HepG2 (cell line): Measurements from ENCODE around the gene CRLF1. TPM values are rescaled to one million over a fixed set of nuclear protein-coding genes. Genes with fewer than 3 reads are reported as not detected.

Experiments used
- ATAC-seq: fragments of 200-7000 bp; cut with Tn5 transposase; 3 replicates; pipeline ENCODE4 v1.9.1; 2020; ENCODE audit warnings: mild to moderate bottlenecking, moderate library complexity
- BruUV-seq: library from RNA; stranded (reverse); fragments of 400-500 nt; replicated peaks from 2 replicates; lab custom pipeline; 2021; lab: Mats Ljungman, UMichigan
- CTCF ChIA-PET: fragments of 300-600 bp; formaldehyde crosslinking; extraction: SDS; loops from one replicate; lab custom pipeline; 2021; ENCODE audit warnings: low total read pairs, inconsistent platforms, low intra/inter-chr PET ratio; lab: Yijun Ruan, JAX
- POLR2A ChIA-PET: fragments of 350-600 bp; sonication (Branson Sonifier 250); formaldehyde crosslinking; loops from one replicate; lab custom pipeline; 2020; ENCODE audit warnings: antibody characterized with exemption, inconsistent platforms; lab: Yijun Ruan, JAX
- DNase-seq: peaks from one replicate; pipeline ENCODE4 v3.0.0-alpha.2; 2015; ENCODE audit warnings: low spot score
- FAIRE-seq: peaks from 3 replicates; lab custom pipeline; 2011; peaks lifted over from hg19 to GRCh38; lab: Jason Lieb, UNC
- H2AFZ ChIP-seq: one replicate; pipeline ENCODE4 v1.6.1; 2011; ENCODE audit warnings: low read length, inconsistent platforms
- H3K27ac ChIP-seq: fragments of 300-600 bp; 3 replicates; pipeline ENCODE4 v1.8.0; 2011; ENCODE audit warnings: mixed run types, mild to moderate bottlenecking, mixed read lengths, low read length, inconsistent platforms; ENCODE audit not compliant: insufficient read depth; ENCODE audit errors: extremely low read length
- H3K27me3 ChIP-seq, 2 experiments: fragments of 200-600 bp in 1 of 2; 2 replicates in 1 of 2; 3 replicates in 1 of 2; pipeline versions ENCODE4 v1.6.0 to v1.8.0; 2011; ENCODE audit warnings: low read length in 2 of 2, mild to moderate bottlenecking in 2 of 2, moderate library complexity in 2 of 2, inconsistent platforms in 1 of 2; ENCODE audit not compliant: insufficient read depth in 2 of 2, control insufficient read depth in 1 of 2
- H3K36me3 ChIP-seq, 2 experiments: fragments of 200-600 bp in 1 of 2; replicated peaks in 1 of 2; 2 replicates in 1 of 2; 3 replicates in 1 of 2; pipeline versions ENCODE4 v1.5.1 to v1.8.0; 2011; ENCODE audit warnings: low read length in 2 of 2, inconsistent platforms in 1 of 2; ENCODE audit not compliant: insufficient read depth in 2 of 2, control insufficient read depth in 1 of 2
- H3K4me1 ChIP-seq: 2 replicates; pipeline ENCODE4 v1.5.1; 2012; ENCODE audit warnings: low read length, inconsistent platforms; ENCODE audit not compliant: insufficient read depth
- H3K4me2 ChIP-seq: 2 replicates; pipeline ENCODE4 v1.6.0; 2011; ENCODE audit warnings: low read depth, low read length, inconsistent platforms
- H3K4me3 ChIP-seq, 3 experiments: fragments of 200-600 bp in 1 of 3; sonication (generic), shearing (Covaris generic) in 1 of 3; replicated peaks in 1 of 3; 2 replicates each; pipeline ENCODE4 v1.5.1; 2011 to 2016; ENCODE audit warnings: low read length in 3 of 3, inconsistent platforms in 2 of 3, low read depth in 2 of 3, mild to moderate bottlenecking in 2 of 3, control low read depth in 1 of 3, mixed read lengths in 1 of 3; ENCODE audit not compliant: insufficient read depth in 1 of 3
- H3K79me2 ChIP-seq: one replicate; pipeline ENCODE4 v1.6.1; 2011; ENCODE audit warnings: low read length, inconsistent platforms; ENCODE audit not compliant: insufficient read depth
- H3K9ac ChIP-seq: 2 replicates; pipeline ENCODE4 v1.6.0; 2011; ENCODE audit warnings: mild to moderate bottlenecking, low read depth, low read length, inconsistent platforms; ENCODE audit not compliant: insufficient read depth
- H3K9me3 ChIP-seq: 2 replicates; pipeline ENCODE4 v1.5.1; 2012; ENCODE audit warnings: mild to moderate bottlenecking, low read length
- H4K20me1 ChIP-seq: 2 replicates; pipeline ENCODE4 v1.6.0; 2011; ENCODE audit warnings: inconsistent platforms, mild to moderate bottlenecking, low read length, moderate library complexity; ENCODE audit not compliant: insufficient read depth
- CHD4 ChIP-seq: fragments of 200-600 bp; sonication (generic); IDR thresholded peaks from 2 replicates; pipeline ENCODE4 v1.7.0; 2017; ENCODE audit warnings: mild to moderate bottlenecking, low read length, borderline replicate concordance
- HOXA9 ChIP-seq: sonication (generic); formaldehyde crosslinking; IDR thresholded peaks from 2 replicates; pipeline ENCODE4 v1.8.1; 2022; ENCODE audit warnings: missing genetic modification reagents, mild to moderate bottlenecking, moderate library complexity, borderline replicate concordance
- KDM1A ChIP-seq: IDR thresholded peaks from 2 replicates; pipeline ENCODE4 v1.6.1; 2016; ENCODE audit warnings: missing compliant biosample characterization
- MBNL3 ChIP-seq: fragments of 250-450 bp; sonication (Bioruptor Pico); conservative IDR thresholded peaks from 2 replicates; pipeline ENCODE4 v1.8.0; 2022; ENCODE audit warnings: mild to moderate bottlenecking, inconsistent platforms
- MIXL1 ChIP-seq: IDR thresholded peaks from 2 replicates; pipeline ENCODE4 v1.6.1; 2016
- RCOR2 ChIP-seq: IDR thresholded peaks from 2 replicates; pipeline ENCODE4 v1.6.1; 2016; ENCODE audit warnings: missing biosample characterization, missing genetic modification reagents
- ZMYM3 ChIP-seq: sonication (generic); formaldehyde crosslinking; IDR thresholded peaks from 2 replicates; pipeline ENCODE4 v1.5.1; 2020; ENCODE audit warnings: mild to moderate bottlenecking, missing genetic modification reagents
- ZNF768 ChIP-seq: sonication (generic); formaldehyde crosslinking; IDR thresholded peaks from 2 replicates; pipeline ENCODE4 v1.4.0; 2020; ENCODE audit warnings: missing genetic modification reagents
- WGBS: methylation state at CpG from one replicate; pipeline ENCODE4 v1.1.6; 2017; ENCODE audit warnings: low lambda C conversion rate; 5-methylcytosine and 5-hydroxymethylcytosine counted together
- in situ Hi-C: cut with HindIII; loops from 2 replicates; pipeline ENCODE4 v1.10.0; 2017; ENCODE audit warnings: low pct_unique_long_range_greater_than_20kb; ENCODE audit not compliant: extremely low pct_ligation_motif_present
- intact Hi-C: fragments of 100-400 bp; cut with micrococcal nuclease; formaldehyde crosslinking; loops from one replicate; pipeline ENCODE4 v1.10.0; 2022; ENCODE audit not compliant: unreplicated experiment
- polyA plus RNA-seq, 8 experiments: library from polyadenylated mRNA; depleted of rRNA in 3 of 8; stranded (reverse) in 7 of 8; unstranded in 1 of 8; fragments of >200 nt; fragmentation: Illumina TruSeq in 4 of 8; extraction: Trizol in 4 of 8; gene quantifications; 2 replicates each; pipeline versions ENCODE4 v1.2.1 to v1.2.3, GENCODE V29; 2011 to 2016; ENCODE audit warnings: low read depth in 4 of 8, missing spikeins in 1 of 8, mixed read lengths in 1 of 8; ENCODE audit not compliant: insufficient read depth in 1 of 8
- total RNA-seq, 5 experiments: library from RNA; depleted of rRNA; stranded (reverse); fragments of >200 nt; fragmentation: Illumina TruSeq; extraction: Trizol; gene quantifications; 2 replicates each; pipeline ENCODE4 v1.2.3, GENCODE V29; 2016; ENCODE audit warnings: low read depth in 1 of 5
- TF ChIP-seq, protein P1 (sequence below): sonication (generic); formaldehyde crosslinking; IDR thresholded peaks from 2 replicates; pipeline ENCODE4 v1.5.0; 2020; ENCODE audit warnings: mild to moderate bottlenecking, missing genetic modification reagents

CRLF1 gene
- total and polyA plus RNA-seq, 2 of the 13 experiments (the other 11 are each of a cell fraction or from before 2014, with no cell fraction given), result 217 to 296 TPM

DNA sequence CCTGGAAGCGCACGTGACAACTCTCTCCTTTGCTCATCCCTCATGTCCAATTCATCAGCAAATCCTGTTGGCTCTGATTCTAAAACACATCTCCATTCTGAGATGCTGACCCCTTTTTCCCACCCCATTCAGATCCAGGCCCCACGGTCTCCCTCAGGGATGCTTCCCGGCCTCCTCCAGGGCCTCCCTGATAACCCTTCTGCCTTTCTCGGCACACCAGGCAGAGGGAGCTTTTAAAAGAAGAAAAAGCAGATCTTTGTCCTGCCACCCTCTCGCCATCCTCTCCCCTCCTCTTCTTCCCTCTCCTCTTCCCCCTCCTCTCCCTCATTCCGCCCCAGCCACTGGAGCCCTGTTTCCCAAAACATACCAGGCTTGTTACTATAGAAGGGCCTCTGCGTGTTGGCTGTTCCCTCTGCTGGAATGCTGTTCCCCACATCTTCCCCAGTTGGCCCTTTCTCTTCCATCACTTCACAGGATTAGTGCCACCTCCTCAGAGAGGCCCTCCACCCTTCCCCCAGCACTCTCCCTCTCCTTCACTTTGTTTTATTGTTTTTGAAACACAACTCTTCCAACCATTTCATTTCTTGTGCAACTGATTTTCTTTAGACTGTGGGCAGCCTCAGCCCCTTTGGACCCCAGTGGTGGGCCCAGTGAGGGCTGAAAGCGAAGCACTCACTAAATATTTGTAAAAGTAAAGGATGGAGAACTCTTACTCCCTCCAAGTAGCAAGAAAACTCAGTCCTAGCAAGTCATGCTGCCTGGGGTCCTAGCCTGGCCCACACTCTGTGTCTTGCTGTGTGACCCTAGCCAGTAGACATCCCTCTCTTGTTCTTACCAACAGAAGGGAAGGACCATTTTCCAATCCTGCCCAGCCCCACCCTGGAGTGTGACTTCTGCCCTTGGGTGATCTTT is 2.5 kb upstream of the CRLF1 start:
- no peaks in the 10 kb centered on the region for H3K9me3 ChIP-seq
- no TSS peak for BruUV-seq
- peak; percentile 4 for FAIRE-seq
- H3K4me2 ChIP-seq, result peak overlapping the region; percentile 100
- TF ChIP-seq MBNL3 (CRISPR knock-in tag) (no peak), ZNF768 (CRISPR knock-in tag) (peak; percentile 96), RCOR2 (CRISPR knock-in tag) (0 out of 2 replicates have a peak, but pooled peaks have one; percentile 8), MIXL1 (no peak), HOXA9 (CRISPR knock-in tag) (no peak), CHD4 (peak; percentile 49; the same call in 1 of the 2 replicates), KDM1A (CRISPR knock-in tag) (peak; percentile 30; the same call in 1 of the 2 replicates), ZMYM3 (CRISPR knock-in tag) (peak; percentile 83)
- TF ChIP-seq, protein P1, sequence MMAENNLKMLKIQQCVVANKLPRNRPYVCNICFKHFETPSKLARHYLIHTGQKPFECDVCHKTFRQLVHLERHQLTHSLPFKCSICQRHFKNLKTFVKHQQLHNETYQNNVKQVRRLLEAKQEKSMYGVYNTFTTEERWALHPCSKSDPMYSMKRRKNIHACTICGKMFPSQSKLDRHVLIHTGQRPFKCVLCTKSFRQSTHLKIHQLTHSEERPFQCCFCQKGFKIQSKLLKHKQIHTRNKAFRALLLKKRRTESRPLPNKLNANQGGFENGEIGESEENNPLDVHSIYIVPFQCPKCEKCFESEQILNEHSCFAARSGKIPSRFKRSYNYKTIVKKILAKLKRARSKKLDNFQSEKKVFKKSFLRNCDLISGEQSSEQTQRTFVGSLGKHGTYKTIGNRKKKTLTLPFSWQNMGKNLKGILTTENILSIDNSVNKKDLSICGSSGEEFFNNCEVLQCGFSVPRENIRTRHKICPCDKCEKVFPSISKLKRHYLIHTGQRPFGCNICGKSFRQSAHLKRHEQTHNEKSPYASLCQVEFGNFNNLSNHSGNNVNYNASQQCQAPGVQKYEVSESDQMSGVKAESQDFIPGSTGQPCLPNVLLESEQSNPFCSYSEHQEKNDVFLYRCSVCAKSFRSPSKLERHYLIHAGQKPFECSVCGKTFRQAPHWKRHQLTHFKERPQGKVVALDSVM, result 0 out of 2 replicates have a peak, but pooled peaks have one; percentile 21
- H3K27me3 ChIP-seq, result peaks cover 0 to 7% of the 10 kb centered on the region in 2 experiments; a peak in 2 of 5 replicates
- H3K79me2 ChIP-seq, result peaks cover 18% of the 10 kb centered on the region
- H3K9ac ChIP-seq, result no peak overlapping the region
- no peaks in the 10 kb centered on the region; a peak in 1 of 5 replicates for H3K36me3 ChIP-seq
- no peak overlapping the region for H2AFZ ChIP-seq
- WGBS, result 54% methylated on average over 9 of the region's 9 CpGs
- intact Hi-C loops, result no loop called here
- ChIA-PET POLR2A (interaction anchor here (1.7 kb wide), 1 partner anchor 21 kb away, joined by 14 read pairs; the partner anchor contains the start of gene REX1BD), CTCF (no interaction called here)
- no peak for ATAC-seq
- peaks cover 67% of the 10 kb centered on the region for H3K4me1 ChIP-seq
- peak overlapping the region in 2 of 3 experiments; percentile 67 to 82; a peak in 3 of 6 replicates for H3K4me3 ChIP-seq
- in situ Hi-C loops, result no loop called here
- H4K20me1 ChIP-seq, result peaks cover 15% of the 10 kb centered on the region; the same call in 1 of the 2 replicates
- DNase-seq, result no peak
- no peak overlapping the region for H3K27ac ChIP-seq
